Sigmoid colon (tissue), 3 donors: ENCODE data around the gene NTMT2.

Experiments used
- POLR2A ChIP-seq, 2 donors: fragments of 450-650 bp; IDR thresholded peaks; one replicate each; pipeline ENCODE4 v1.6.1; 2016; ENCODE audit warnings: antibody characterized with exemption in 2 of 2, mild to moderate bottlenecking in 2 of 2, moderate library complexity in 2 of 2
- TF ChIP-seq, protein P1 (sequence below), 4 experiments: fragments of 450-650 bp in 3 of 4; fragments of 200-600 bp in 1 of 4; IDR thresholded peaks; one replicate each; pipeline ENCODE4 v1.5.1; 2016 to 2019; ENCODE audit warnings: antibody characterized with exemption in 4 of 4, mild to moderate bottlenecking in 3 of 4, moderate library complexity in 2 of 4

DNA sequence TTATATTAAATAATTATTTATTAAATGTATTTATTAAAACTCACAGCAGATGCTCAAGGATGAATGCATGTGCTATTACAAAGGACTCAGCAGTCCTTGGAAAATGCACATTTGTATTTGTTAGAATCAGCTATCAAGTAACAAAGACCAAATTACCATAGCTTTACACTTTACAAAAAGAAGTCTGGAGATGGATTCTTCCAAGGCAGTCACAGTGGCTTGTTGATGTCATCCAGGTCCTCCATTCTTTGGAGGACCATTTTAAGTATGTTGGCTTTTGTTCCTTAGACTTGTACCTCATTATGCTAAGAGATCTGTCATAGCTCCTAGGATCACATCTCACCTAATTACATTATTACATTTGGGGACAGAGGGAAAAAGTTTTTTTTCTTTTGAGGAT is 63.4 kb downstream of the NTMT2 start:
- TF ChIP-seq, protein P1, sequence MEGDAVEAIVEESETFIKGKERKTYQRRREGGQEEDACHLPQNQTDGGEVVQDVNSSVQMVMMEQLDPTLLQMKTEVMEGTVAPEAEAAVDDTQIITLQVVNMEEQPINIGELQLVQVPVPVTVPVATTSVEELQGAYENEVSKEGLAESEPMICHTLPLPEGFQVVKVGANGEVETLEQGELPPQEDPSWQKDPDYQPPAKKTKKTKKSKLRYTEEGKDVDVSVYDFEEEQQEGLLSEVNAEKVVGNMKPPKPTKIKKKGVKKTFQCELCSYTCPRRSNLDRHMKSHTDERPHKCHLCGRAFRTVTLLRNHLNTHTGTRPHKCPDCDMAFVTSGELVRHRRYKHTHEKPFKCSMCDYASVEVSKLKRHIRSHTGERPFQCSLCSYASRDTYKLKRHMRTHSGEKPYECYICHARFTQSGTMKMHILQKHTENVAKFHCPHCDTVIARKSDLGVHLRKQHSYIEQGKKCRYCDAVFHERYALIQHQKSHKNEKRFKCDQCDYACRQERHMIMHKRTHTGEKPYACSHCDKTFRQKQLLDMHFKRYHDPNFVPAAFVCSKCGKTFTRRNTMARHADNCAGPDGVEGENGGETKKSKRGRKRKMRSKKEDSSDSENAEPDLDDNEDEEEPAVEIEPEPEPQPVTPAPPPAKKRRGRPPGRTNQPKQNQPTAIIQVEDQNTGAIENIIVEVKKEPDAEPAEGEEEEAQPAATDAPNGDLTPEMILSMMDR (IDR thresholded peaks at IDR 0.05): no peak
- TF ChIP-seq POLR2A (IDR thresholded peaks at IDR 0.05): no peak
